Activated B cell treated with CpG ODN at 0.5 μM for 24 hours (primary cell): ENCODE results near the gene SNED1. TPM values are rescaled to one million over a fixed set of nuclear protein-coding genes. Genes with fewer than 3 reads are reported as not detected.

Experiments
- ATAC-seq: fragments of 200-7000 bp; cut with Tn5 transposase; one replicate; pipeline ENCODE4 v1.10.0; 2021; ENCODE audit warnings: low read depth, mild to moderate bottlenecking, moderate library complexity
- CTCF ChIA-PET: fragments of 350-600 bp; sonication (Branson Sonifier 250); formaldehyde crosslinking; loops from one replicate; lab custom pipeline; 2021; ENCODE audit warnings: antibody characterized with exemption; lab: Charles Lee
- POLR2A ChIA-PET: fragments of 350-600 bp; sonication (Branson Sonifier 250); formaldehyde crosslinking; loops from one replicate; lab custom pipeline; 2021; ENCODE audit warnings: antibody characterized with exemption; lab: Charles Lee
- DNase-seq: peaks from one replicate; pipeline ENCODE4 v3.0.0; 2022
- H3K27ac Mint-ChIP-seq: one replicate; pipeline ENCODE4 v1.8.0; 2020; ENCODE audit warnings: mixed read lengths
- H3K27me3 Mint-ChIP-seq: one replicate; pipeline ENCODE4 v1.8.0; 2021; ENCODE audit warnings: mixed read lengths
- H3K36me3 Mint-ChIP-seq: one replicate; pipeline ENCODE4 v1.8.0; 2021; ENCODE audit warnings: low read depth, mixed read lengths
- H3K4me1 Mint-ChIP-seq: one replicate; pipeline ENCODE4 v1.8.0; 2021; ENCODE audit warnings: mixed read lengths
- H3K4me3 Mint-ChIP-seq: one replicate; pipeline ENCODE4 v1.8.0; 2020; ENCODE audit warnings: mild to moderate bottlenecking, mixed read lengths
- H3K9me3 Mint-ChIP-seq: one replicate; pipeline ENCODE4 v1.8.0; 2020; ENCODE audit warnings: mixed read lengths
- intact Hi-C: fragments of 100-400 bp; cut with micrococcal nuclease; formaldehyde crosslinking; loops from one replicate; pipeline ENCODE4 v1.15.1; 2024
- total RNA-seq: library from RNA; stranded (reverse); gene quantifications from 2 replicates; pipeline ENCODE4 v1.2.3, GENCODE V29; 2022
- TF ChIP-seq, protein P1 (sequence below): fragments of 200-600 bp; IDR thresholded peaks from one replicate; pipeline ENCODE4 v1.8.0; 2022; ENCODE audit warnings: antibody characterized with exemption, mild to moderate bottlenecking

Gene SNED1
- total RNA-seq, 1 donor from 2014 or later: 59.8 TPM

DNA sequence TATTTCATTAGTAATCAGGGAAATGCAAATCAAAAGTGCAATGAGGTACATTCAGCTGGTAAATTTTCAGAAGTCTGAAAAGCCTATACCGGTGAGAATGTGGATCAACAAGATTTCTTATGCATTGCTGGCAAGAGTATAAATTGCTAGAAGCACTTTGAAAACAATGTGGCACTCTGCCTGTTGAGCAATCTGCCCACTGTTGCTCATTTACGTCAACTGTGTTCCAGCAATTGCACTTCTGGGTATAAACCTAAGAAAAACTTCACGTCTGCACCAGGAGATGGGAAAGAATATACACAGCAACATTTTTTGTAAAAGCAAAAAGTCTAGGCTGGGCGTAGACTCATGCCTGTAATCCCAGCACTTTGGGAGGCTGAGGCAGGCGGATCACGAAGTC lies 62.9 kb downstream of the SNED1 start:
- peaks cover 2% of the 10 kb centered on the region for H3K4me1 Mint-ChIP-seq
- H3K9me3 Mint-ChIP-seq: no peaks in the 10 kb centered on the region
- intact Hi-C loops: no loop called here
- CTCF ChIA-PET: no interaction called here
- H3K27me3 Mint-ChIP-seq: peaks cover 3% of the 10 kb centered on the region
- no peak overlapping the region for H3K4me3 Mint-ChIP-seq
- no peak overlapping the region for H3K27ac Mint-ChIP-seq
- no peaks in the 10 kb centered on the region for H3K36me3 Mint-ChIP-seq
- ATAC-seq (no peak), DNase-seq (no peak)
- POLR2A ChIA-PET: no interaction called here
- TF ChIP-seq, protein P1, sequence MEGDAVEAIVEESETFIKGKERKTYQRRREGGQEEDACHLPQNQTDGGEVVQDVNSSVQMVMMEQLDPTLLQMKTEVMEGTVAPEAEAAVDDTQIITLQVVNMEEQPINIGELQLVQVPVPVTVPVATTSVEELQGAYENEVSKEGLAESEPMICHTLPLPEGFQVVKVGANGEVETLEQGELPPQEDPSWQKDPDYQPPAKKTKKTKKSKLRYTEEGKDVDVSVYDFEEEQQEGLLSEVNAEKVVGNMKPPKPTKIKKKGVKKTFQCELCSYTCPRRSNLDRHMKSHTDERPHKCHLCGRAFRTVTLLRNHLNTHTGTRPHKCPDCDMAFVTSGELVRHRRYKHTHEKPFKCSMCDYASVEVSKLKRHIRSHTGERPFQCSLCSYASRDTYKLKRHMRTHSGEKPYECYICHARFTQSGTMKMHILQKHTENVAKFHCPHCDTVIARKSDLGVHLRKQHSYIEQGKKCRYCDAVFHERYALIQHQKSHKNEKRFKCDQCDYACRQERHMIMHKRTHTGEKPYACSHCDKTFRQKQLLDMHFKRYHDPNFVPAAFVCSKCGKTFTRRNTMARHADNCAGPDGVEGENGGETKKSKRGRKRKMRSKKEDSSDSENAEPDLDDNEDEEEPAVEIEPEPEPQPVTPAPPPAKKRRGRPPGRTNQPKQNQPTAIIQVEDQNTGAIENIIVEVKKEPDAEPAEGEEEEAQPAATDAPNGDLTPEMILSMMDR: no peak

DNA sequence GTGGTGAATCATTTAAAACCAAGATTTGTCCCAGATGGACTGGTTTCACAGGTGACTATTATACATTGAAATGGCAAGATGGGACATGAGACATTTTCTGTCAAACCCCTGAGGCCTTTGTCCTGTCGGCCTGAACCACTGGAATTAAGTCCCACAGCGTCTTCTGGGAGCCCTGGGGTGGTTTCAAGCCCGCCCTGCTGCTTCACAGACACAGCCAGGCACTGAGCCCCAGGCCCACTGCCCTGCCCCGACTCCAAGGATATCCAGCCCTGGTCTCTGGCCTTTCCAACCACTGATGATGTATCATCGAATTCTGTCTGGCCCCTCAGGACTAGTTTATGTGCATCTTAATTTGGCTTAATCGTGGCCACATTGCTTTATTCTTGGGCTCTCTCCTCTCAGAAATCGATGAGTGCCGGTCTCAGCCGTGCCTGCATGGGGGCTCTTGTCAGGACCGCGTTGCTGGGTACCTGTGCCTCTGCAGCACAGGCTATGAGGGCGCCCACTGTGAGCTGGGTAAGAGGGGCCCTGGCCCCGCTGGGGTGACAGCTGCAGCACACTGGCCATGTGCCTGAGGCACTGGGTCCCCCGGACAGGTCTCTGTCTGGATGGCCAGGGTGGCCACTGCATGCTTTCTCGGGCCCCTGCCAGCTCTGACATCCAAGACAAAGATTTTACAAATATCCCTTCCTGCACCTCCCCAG lies 64.1 kb downstream of the SNED1 start:
- ChIA-PET POLR2A (interaction anchor here (0.6 kb wide), 1 partner anchor 17 kb away, joined by 4 read pairs; no protein-coding TSS in a partner anchor), CTCF (no interaction called here)
- DNase-seq (no peak), ATAC-seq (no peak)
- Mint-ChIP-seq H3K9me3 (no peaks in the 10 kb centered on the region), H3K4me1 (peaks cover 2% of the 10 kb centered on the region), H3K36me3 (no peaks in the 10 kb centered on the region), H3K27me3 (peaks cover 3% of the 10 kb centered on the region), H3K4me3 (no peak overlapping the region), H3K27ac (no peak overlapping the region)
- TF ChIP-seq, protein P1: no peak
- intact Hi-C loops: no loop called here

DNA sequence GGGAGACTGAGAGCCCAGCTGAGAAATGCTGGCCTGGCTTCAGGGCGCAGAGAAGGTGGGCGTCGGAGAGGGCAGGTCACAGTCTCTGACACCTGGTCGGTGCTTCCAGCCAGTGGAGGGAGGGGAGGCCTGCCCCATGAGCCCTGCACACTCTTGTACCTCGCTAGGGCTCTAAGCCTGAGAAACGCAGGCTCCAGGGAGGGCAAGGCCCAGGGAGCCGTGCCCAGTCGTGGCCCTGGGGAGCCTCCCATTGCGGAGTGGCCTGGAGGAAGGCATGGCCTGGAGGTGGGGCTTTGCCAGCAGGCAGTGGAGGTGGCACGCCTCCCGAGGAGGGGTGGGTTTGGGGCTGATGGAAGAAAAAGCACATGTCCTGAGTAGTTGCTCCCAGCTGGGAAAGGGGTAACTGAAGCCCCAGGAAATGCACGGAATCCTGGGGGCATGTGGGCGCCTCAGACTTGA lies 64.7 kb downstream of the SNED1 start:
- Mint-ChIP-seq H3K4me1 (peaks cover 2% of the 10 kb centered on the region), H3K27me3 (peaks cover 3% of the 10 kb centered on the region), H3K27ac (no peak overlapping the region), H3K9me3 (no peaks in the 10 kb centered on the region), H3K36me3 (peaks cover 2% of the 10 kb centered on the region), H3K4me3 (no peak overlapping the region)
- DNase-seq (no peak), ATAC-seq (no peak)
- TF ChIP-seq, protein P1: no peak
- ChIA-PET CTCF (no interaction called here), POLR2A (interaction anchor here (0.7 kb wide), 1 partner anchor 14 kb away, joined by 5 read pairs; no protein-coding TSS in a partner anchor)
- intact Hi-C loops: no loop called here

DNA sequence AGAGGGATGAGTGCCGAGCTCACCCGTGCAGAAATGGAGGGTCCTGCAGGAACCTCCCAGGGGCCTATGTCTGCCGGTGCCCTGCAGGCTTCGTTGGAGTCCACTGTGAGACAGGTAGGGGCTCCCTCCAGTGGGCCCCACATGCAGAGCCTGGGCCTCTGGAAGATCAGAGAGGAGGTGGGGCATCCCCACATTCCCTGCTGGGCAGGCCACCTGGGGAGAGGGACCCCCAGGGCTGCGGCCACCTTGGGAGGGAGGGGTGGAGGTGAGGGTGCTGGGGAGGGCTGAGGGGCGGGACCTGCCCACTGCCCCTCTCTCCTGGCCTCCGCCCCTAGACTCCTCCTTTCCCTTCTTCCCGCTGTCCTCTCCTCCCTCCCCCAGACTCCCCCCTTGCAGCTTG lies 65.2 kb downstream of the SNED1 start:
- no peaks in the 10 kb centered on the region for H3K9me3 Mint-ChIP-seq
- peaks cover 3% of the 10 kb centered on the region for H3K36me3 Mint-ChIP-seq
- CTCF ChIA-PET: no interaction called here
- no peak for DNase-seq
- H3K27me3 Mint-ChIP-seq: peaks cover 3% of the 10 kb centered on the region
- intact Hi-C loops: no loop called here
- POLR2A ChIA-PET: interaction anchor here (0.7 kb wide), 2 partner anchors 8 to 14 kb away, joined by 4 to 5 read pairs; no protein-coding TSS in a partner anchor
- ATAC-seq: no peak
- H3K4me3 Mint-ChIP-seq: peak overlapping the region; percentile 55
- peaks cover 2% of the 10 kb centered on the region for H3K4me1 Mint-ChIP-seq
- H3K27ac Mint-ChIP-seq: no peak overlapping the region
- TF ChIP-seq, protein P1: no peak

DNA sequence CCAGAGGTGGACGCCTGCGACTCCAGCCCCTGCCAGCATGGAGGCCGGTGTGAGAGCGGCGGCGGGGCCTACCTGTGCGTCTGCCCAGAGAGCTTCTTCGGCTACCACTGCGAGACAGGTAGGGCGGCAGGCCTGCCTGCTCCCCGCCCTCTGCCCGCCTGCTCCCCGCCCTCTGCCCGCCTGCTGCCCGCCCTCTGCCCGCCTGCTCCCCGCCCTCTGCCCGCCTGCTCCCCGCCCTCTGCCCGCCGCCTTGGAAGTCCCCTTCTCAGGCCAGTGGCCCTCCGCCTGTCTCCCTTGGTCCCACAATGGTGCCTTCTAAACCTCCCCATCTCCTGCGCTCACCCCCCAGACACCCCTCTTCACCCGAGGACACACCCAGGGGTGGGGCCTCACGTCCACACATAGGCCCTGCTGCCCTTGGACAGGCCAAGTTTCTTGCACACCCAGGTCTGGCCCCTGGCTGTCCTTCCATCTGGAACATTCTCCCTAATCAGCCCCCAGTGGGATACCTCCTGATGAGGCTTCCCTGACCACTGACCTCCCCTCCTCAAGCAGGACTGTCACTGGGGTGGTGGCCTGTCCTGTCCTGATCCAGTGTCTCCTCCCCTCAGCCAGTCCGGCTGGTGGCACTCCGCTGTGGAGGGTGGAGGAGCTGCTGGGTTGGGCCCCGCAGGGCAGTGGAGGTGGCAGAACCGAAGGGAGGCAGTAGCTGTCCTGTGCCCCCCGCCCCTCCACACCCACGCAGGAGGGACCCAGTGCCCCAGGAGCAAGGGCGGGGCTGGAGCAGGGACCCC lies 65.8 kb downstream of the SNED1 start:
- ChIA-PET CTCF (no interaction called here), POLR2A (interaction anchor here (0.7 kb wide), 2 partner anchors 9 to 15 kb away, joined by 4 to 5 read pairs; no protein-coding TSS in a partner anchor)
- H3K36me3 Mint-ChIP-seq: peaks cover 6% of the 10 kb centered on the region
- TF ChIP-seq, protein P1: no peak
- intact Hi-C loops: loop anchor here (2.0 kb wide), 1 partner anchor 23 kb away; no protein-coding TSS in a partner anchor
- H3K27me3 Mint-ChIP-seq: peaks cover 3% of the 10 kb centered on the region
- ATAC-seq (peak; percentile 81), DNase-seq (peak; percentile 37)
- peaks cover 2% of the 10 kb centered on the region for H3K4me1 Mint-ChIP-seq
- H3K4me3 Mint-ChIP-seq: peak overlapping the region; percentile 55
- H3K9me3 Mint-ChIP-seq: no peaks in the 10 kb centered on the region
- H3K27ac Mint-ChIP-seq: no peak overlapping the region
